Prostate gland (tissue), 2 donors: ENCODE measurements around the gene C20orf202. TPM values are rescaled to one million over a fixed set of nuclear protein-coding genes. Genes with fewer than 3 reads are reported as not detected.

Experiments
- DNase-seq: peaks from one replicate; pipeline ENCODE4 v3.0.0-alpha.2; 2019; ENCODE audit warnings: low spot score
- H3K27ac ChIP-seq, 2 donors: fragments of 200-600 bp; sonication (generic); 2 replicates each; pipeline ENCODE4 v1.5.1; 2017 to 2019
- H3K27me3 ChIP-seq: fragments of 200-600 bp; sonication (generic); replicated peaks from 2 replicates; pipeline ENCODE4 v1.5.1; 2019; ENCODE audit not compliant: insufficient read depth
- H3K36me3 ChIP-seq, 2 donors: fragments of 200-600 bp; sonication (generic); 1 replicate in 1 of 2; 2 replicates in 1 of 2; pipeline versions ENCODE4 v1.5.1 to v1.8.1; 2017 to 2019
- H3K4me1 ChIP-seq: fragments of 200-600 bp; sonication (generic); replicated peaks from 2 replicates; pipeline ENCODE4 v1.5.1; 2019
- H3K4me3 ChIP-seq, 2 donors: fragments of 200-600 bp; sonication (generic); 2 replicates each; pipeline ENCODE4 v1.5.1; 2017 to 2019
- H3K9me3 ChIP-seq: fragments of 200-600 bp; sonication (generic); 2 replicates; pipeline ENCODE4 v1.5.1; 2017
- CTCF ChIP-seq, 4 experiments: fragments of 200-600 bp in 2 of 4; fragments of 450-650 bp in 2 of 4; sonication (generic) in 2 of 4; IDR thresholded peaks; 1 replicate in 3 of 4; 2 replicates in 1 of 4; pipeline ENCODE4 v1.5.1; 2016 to 2019; ENCODE audit warnings: antibody characterized with exemption in 4 of 4, mild to moderate bottlenecking in 2 of 4, moderate library complexity in 2 of 4
- POLR2A ChIP-seq: fragments of 450-650 bp; IDR thresholded peaks from one replicate; pipeline ENCODE4 v1.6.1; 2016; ENCODE audit warnings: antibody characterized with exemption, mild to moderate bottlenecking
- POLR2AphosphoS5 ChIP-seq: sonication (generic); formaldehyde crosslinking; IDR thresholded peaks from one replicate; pipeline ENCODE4 v1.6.1; 2017; ENCODE audit warnings: antibody characterized with exemption
- WGBS: methylation state at CpG from one replicate; pipeline ENCODE4 v1.1.5; 2018; 5-methylcytosine and 5-hydroxymethylcytosine counted together
- intact Hi-C: fragments of 100-400 bp; cut with DNase I; formaldehyde crosslinking; loops from one replicate; pipeline ENCODE4 v1.14.2; 2022
- total RNA-seq, 2 donors: library from RNA; depleted of rRNA; stranded (reverse); fragments of >200 nt; gene quantifications; one replicate each; pipeline ENCODE4 v1.1.0, GENCODE V29; 2016

C20orf202 gene
- total RNA-seq, 2 donors from 2014 or later = not detected

- Histone ChIP-seq H3K9me3 (no peaks in the 10 kb centered on the region), H3K27me3 (no peaks in the 10 kb centered on the region), H3K4me1 (no peaks in the 10 kb centered on the region), H3K4me3 (no peak overlapping the region), H3K27ac (no peak overlapping the region), H3K36me3 (peaks cover 8 to 39% of the 10 kb centered on the region in 2 donors)
- no peak for TF ChIP-seq POLR2A
- TF ChIP-seq POLR2AphosphoS5 = no peak
- TF ChIP-seq CTCF (IDR thresholded peaks at IDR 0.05) = no peak
- 98% methylated on average over 12 of the region's 12 CpGs for WGBS
- no peak for DNase-seq
- intact Hi-C loops = no loop called here
Observed at GRCh38 chr20:1160991-1161390, 42.3 kb upstream of the C20orf202 start.

- Histone ChIP-seq H3K9me3 (no peaks in the 10 kb centered on the region), H3K4me1 (no peaks in the 10 kb centered on the region), H3K4me3 (no peak overlapping the region), H3K27me3 (no peaks in the 10 kb centered on the region), H3K27ac (no peak overlapping the region), H3K36me3 (peaks cover 15 to 40% of the 10 kb centered on the region in 2 donors)
- intact Hi-C loops = no loop called here
- DNase-seq = no peak
- WGBS = 96% methylated on average over 6 of the region's 6 CpGs
- TF ChIP-seq POLR2A (no peak), POLR2AphosphoS5 (no peak)
Observed at GRCh38 chr20:1163105-1163504, 40.1 kb upstream of the C20orf202 start.

- no peaks in the 10 kb centered on the region for H3K4me1 ChIP-seq
- no peaks in the 10 kb centered on the region for H3K27me3 ChIP-seq
- DNase-seq = no peak
- no peak overlapping the region for H3K4me3 ChIP-seq
- H3K27ac ChIP-seq = no peak overlapping the region
- H3K9me3 ChIP-seq = no peaks in the 10 kb centered on the region
- TF ChIP-seq CTCF (IDR thresholded peaks at IDR 0.05) (no peak), POLR2A (no peak), POLR2AphosphoS5 (no peak)
- WGBS = 94% methylated on average over 2 of the region's 2 CpGs
- intact Hi-C loops = no loop called here
- peaks cover 15 to 44% of the 10 kb centered on the region in 2 donors for H3K36me3 ChIP-seq
Observed at GRCh38 chr20:1163653-1164052, 39.6 kb upstream of the C20orf202 start.

GRCh38 chr20:1164871-1165270, 38.4 kb upstream of the C20orf202 start:
- 97% methylated on average over 7 of the region's 7 CpGs for WGBS
- no peaks in the 10 kb centered on the region for H3K4me1 ChIP-seq
- no peak overlapping the region for H3K4me3 ChIP-seq
- no peaks in the 10 kb centered on the region for H3K9me3 ChIP-seq
- no peak for DNase-seq
- H3K36me3 ChIP-seq = peaks cover 15 to 47% of the 10 kb centered on the region in 2 donors
- H3K27ac ChIP-seq = no peak overlapping the region
- no peak for TF ChIP-seq POLR2AphosphoS5
- no peak for TF ChIP-seq CTCF (IDR thresholded peaks at IDR 0.05)
- TF ChIP-seq POLR2A = no peak
- no peaks in the 10 kb centered on the region for H3K27me3 ChIP-seq
- intact Hi-C loops = no loop called here

- H3K9me3 ChIP-seq = no peaks in the 10 kb centered on the region
- WGBS = 100% methylated on average over 1 of the region's 1 CpG
- DNase-seq = no peak
- no peaks in the 10 kb centered on the region for H3K4me1 ChIP-seq
- no peaks in the 10 kb centered on the region for H3K27me3 ChIP-seq
- no peak for TF ChIP-seq POLR2AphosphoS5
- intact Hi-C loops = no loop called here
- no peak overlapping the region for H3K27ac ChIP-seq
- peaks cover 15 to 44% of the 10 kb centered on the region in 2 donors for H3K36me3 ChIP-seq
- H3K4me3 ChIP-seq = no peak overlapping the region
Observed at GRCh38 chr20:1165521-1165920, 37.7 kb upstream of the C20orf202 start.

GRCh38 chr20:1165941-1166340, 37.3 kb upstream of the C20orf202 start:
- intact Hi-C loops = no loop called here
- WGBS = 99% methylated on average over 9 of the region's 9 CpGs
- Histone ChIP-seq H3K27me3 (no peaks in the 10 kb centered on the region), H3K4me1 (no peaks in the 10 kb centered on the region), H3K4me3 (no peak overlapping the region), H3K36me3 (peaks cover 15 to 40% of the 10 kb centered on the region in 2 donors), H3K9me3 (no peaks in the 10 kb centered on the region), H3K27ac (no peak overlapping the region)
- TF ChIP-seq POLR2AphosphoS5 (no peak), POLR2A (no peak), CTCF (IDR thresholded peaks at IDR 0.05) (no peak)
- DNase-seq = no peak
